Measurements from ENCODE around the gene CBFA2T2.

Gene CBFA2T2

DNA sequence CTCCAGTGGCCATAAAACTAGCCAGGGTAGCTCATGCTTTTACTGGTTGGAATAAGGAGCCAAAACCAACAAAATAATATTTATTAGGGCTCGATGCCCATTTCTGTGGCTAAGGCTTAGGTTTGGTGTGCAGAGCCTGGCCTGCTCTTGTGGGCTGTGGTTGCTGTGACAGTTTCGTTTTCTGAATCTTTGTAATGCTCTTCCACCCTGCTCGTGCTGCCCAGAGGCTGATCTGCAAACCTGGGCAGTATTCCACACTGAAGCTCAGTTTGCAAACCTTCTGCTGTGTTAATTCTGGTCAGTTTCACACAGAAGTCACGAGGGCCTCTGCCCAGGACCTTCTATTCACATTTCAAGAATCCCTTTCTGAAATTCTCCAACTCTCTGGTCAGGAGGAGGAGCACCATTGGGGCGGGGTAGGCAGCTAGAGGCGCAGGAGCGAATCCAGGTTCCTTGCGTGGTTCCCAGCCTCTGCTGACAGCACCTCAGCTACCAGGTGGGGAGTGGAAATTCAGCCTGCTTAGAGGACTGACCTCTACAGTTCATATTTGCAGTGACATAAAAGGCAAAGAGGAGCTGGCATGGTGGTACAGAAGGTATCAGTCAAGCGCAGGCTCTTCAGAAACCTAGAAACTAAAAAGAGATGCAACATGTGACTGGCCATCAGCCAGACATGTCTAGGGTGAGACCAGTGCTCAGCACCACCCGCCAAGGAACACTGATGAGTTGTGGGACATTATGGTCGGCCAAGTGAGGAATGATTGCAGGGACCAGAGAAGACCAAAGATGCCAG is 157.9 kb downstream of the CBFA2T2 start:
- Histone ChIP-seq H2AFZ (no peak overlapping the region), H3K4me2 (ENCODE audit: low read length) (no peak overlapping the region), H3K4me1 (no peaks in the 10 kb centered on the region), H3K4me3 (ENCODE audit: low read depth, low read length) (no peak overlapping the region), H3K79me2 (no peaks in the 10 kb centered on the region), H3K36me3 (ENCODE audit: control insufficient read depth, insufficient read depth, low read length) (no peaks in the 10 kb centered on the region), H3K9ac (no peak overlapping the region), H3K27ac (no peak overlapping the region), H3K27me3 (ENCODE audit: control insufficient read depth, insufficient read depth, low read length) (no peaks in the 10 kb centered on the region), H3K9me3 (ENCODE audit: control insufficient read depth, low read length) (no peaks in the 10 kb centered on the region)
- TF ChIP-seq, protein P1, sequence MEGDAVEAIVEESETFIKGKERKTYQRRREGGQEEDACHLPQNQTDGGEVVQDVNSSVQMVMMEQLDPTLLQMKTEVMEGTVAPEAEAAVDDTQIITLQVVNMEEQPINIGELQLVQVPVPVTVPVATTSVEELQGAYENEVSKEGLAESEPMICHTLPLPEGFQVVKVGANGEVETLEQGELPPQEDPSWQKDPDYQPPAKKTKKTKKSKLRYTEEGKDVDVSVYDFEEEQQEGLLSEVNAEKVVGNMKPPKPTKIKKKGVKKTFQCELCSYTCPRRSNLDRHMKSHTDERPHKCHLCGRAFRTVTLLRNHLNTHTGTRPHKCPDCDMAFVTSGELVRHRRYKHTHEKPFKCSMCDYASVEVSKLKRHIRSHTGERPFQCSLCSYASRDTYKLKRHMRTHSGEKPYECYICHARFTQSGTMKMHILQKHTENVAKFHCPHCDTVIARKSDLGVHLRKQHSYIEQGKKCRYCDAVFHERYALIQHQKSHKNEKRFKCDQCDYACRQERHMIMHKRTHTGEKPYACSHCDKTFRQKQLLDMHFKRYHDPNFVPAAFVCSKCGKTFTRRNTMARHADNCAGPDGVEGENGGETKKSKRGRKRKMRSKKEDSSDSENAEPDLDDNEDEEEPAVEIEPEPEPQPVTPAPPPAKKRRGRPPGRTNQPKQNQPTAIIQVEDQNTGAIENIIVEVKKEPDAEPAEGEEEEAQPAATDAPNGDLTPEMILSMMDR (IDR thresholded peaks at IDR 0.05), result no peak

- no peak overlapping the region for H3K9ac ChIP-seq
- no peaks in the 10 kb centered on the region for H3K27me3 ChIP-seq (ENCODE audit: control insufficient read depth, insufficient read depth, low read length)
- no peak overlapping the region for H3K4me2 ChIP-seq (ENCODE audit: low read length)
- H2AFZ ChIP-seq, result no peak overlapping the region
- no peaks in the 10 kb centered on the region for H3K36me3 ChIP-seq (ENCODE audit: control insufficient read depth, insufficient read depth, low read length)
- no peaks in the 10 kb centered on the region for H3K9me3 ChIP-seq (ENCODE audit: control insufficient read depth, low read length)
- H3K4me3 ChIP-seq (ENCODE audit: low read depth, low read length), result no peak overlapping the region
- no peak overlapping the region for H3K27ac ChIP-seq
- TF ChIP-seq, protein P1 (IDR thresholded peaks at IDR 0.05), result no peak
- no peaks in the 10 kb centered on the region for H3K79me2 ChIP-seq
- H3K4me1 ChIP-seq, result peaks cover 2% of the 10 kb centered on the region
These were observed 158.6 kb downstream of the CBFA2T2 start for GRCh38 chr20:33648396-33649004.

DNA sequence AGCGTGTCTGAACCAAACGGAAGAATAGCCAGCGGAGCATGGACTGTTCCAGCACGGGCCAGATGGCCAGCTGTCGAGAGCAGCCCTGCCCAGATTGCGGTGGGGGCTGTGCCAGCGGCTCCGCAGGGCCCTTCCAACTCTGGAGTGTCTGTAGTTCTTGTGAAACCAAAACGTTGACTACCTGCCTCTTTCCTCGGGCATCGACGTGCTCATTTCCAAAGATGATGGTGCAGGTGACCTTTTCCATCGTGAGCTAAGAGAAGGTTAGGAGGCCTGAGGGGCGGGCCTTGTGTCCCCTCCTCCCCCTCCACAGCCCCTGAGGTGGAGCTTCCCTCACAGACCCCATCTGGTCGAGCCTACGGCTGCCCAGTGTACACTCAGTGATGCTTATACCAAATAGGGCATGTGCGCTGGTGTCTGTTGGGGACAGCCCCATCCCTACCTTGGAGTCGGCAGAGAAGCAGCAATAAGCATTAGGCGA is 159.3 kb downstream of the CBFA2T2 start:
- Histone ChIP-seq H3K36me3 (ENCODE audit: control insufficient read depth, insufficient read depth, low read length) (no peaks in the 10 kb centered on the region), H3K4me1 (peaks cover 9% of the 10 kb centered on the region), H3K27me3 (ENCODE audit: control insufficient read depth, insufficient read depth, low read length) (no peaks in the 10 kb centered on the region), H3K9me3 (ENCODE audit: control insufficient read depth, low read length) (no peaks in the 10 kb centered on the region), H3K4me3 (ENCODE audit: low read depth, low read length) (no peak overlapping the region), H3K79me2 (no peaks in the 10 kb centered on the region), H3K9ac (no peak overlapping the region), H2AFZ (no peak overlapping the region), H3K27ac (no peak overlapping the region), H3K4me2 (ENCODE audit: low read length) (no peak overlapping the region)
- TF ChIP-seq, protein P1 (IDR thresholded peaks at IDR 0.05), result no peak

DNA sequence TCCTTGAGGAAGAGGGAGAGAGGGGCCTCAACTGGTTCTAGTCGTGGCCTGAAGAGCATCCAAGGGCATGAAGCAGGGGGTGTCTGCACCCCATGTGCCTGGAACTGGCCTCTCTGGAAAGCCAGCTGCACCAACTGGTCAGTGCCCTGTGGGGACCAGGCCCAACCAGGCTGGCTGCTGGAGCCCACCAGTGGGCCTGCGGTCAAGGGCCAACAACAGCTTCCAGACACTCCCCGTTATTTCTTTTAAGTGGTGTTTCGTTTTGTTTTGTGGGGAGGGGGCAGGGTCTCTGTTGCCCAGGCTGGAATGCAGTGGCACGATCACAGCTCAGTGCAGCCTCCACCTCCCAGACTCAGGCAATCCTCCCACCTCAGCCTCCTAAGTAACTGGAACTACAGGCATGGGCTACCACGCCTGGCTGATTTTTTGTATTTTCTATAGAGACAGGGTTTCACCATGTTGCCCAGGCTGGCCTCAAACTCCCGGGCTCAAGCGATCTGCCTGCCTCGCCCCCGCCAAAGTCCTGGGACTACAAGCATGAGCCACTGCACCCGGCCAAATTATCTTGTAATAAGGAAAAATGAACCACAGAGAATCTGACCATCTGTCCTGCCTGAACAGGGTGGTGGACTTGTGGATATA is 160.3 kb downstream of the CBFA2T2 start:
- Histone ChIP-seq H3K27me3 (ENCODE audit: control insufficient read depth, insufficient read depth, low read length) (no peaks in the 10 kb centered on the region), H3K79me2 (no peaks in the 10 kb centered on the region), H3K9me3 (ENCODE audit: control insufficient read depth, low read length) (no peaks in the 10 kb centered on the region), H2AFZ (no peak overlapping the region), H3K9ac (no peak overlapping the region), H3K36me3 (ENCODE audit: control insufficient read depth, insufficient read depth, low read length) (no peaks in the 10 kb centered on the region), H3K27ac (no peak overlapping the region), H3K4me3 (ENCODE audit: low read depth, low read length) (no peak overlapping the region), H3K4me2 (ENCODE audit: low read length) (no peak overlapping the region), H3K4me1 (peaks cover 11% of the 10 kb centered on the region)
- TF ChIP-seq, protein P1 (IDR thresholded peaks at IDR 0.05), result no peak

Measured in parathyroid adenoma (tissue), 2 donors.